CD4-positive, alpha-beta T cell treated with Interferon alpha-2 for 1 hour (primary cell): ENCODE results near the gene OSTN.

Experiments used
- DNase-seq, 2 donors: peaks; one replicate each; pipeline ENCODE4 v3.0.0-alpha.2; 2020 to 2022

The OSTN gene

DNA sequence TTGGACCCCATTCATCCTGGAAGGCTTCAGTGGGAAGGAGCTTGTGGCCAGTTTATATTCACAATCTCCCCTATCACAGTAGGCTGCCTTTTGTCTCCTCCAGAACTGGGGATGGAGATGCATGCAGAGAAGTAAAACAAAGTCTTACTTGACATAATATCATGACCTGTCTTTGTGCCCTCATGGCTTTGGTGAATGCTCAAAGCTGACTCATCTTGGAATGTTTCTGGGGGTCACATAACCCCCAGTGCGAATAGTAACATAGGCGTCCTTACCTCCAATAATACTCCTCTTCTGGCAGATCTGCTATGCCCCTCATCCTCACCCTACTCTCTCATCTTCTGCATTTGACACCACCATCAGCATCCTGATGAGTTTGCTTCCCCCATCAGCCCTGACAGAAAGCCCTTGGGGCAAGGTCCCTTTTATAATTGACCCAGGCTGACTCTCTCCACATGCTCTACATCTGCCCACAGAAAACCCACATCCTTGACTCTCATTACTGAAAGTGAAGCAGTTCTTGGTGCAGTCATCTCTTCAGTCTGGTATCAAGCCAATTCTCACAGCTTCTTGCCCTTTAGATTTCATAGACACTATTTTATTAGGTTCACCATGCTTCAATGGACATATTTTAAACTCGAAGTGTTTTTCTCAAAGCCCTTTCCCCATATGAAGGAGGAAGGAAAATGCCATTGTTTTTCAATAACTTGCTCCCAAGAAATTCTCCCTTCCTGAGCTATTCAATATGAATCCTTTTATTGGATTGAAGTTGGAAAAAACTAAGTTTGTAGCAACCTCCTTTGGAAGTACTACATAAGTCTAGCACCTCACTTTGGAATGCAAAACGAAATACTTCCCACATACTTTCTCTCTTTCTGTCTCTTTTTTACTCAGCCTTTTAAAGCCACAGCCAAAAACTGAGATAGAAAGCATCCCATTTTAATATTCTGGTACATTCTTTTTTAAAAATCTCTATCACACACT, 36.6 kb downstream of the OSTN start:
- DNase-seq: no peak

DNA sequence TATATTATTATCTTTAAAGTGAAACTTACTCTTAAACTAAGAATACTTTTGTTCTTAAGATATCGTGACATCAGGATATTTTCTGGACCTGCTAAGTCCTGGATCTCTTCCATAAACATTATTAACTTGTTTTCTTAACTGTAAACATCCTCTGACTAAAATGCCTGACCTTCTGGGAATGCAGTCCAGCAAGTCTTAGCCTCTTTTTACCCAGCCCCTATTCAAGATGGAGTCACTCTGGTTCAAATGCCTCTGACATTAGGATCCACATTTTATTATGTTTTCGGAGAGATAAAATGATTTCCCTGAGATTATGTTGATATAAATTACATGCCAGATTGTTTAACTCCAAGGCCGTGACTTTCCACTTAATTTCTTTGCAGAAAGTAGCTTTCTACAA, 37.6 kb downstream of the OSTN start:
- no peak for DNase-seq

- DNase-seq: no peak
Measured at GRCh38 chr3:191237047-191237882, 38.2 kb downstream of the OSTN start.

GRCh38 chr3:191238321-191238817, 39.3 kb downstream of the OSTN start:
- no peak for DNase-seq

- DNase-seq: no peak
Measured at GRCh38 chr3:191239407-191240031, 40.5 kb downstream of the OSTN start.

GRCh38 chr3:191240486-191240885, 41.4 kb downstream of the OSTN start:
- no peak for DNase-seq

DNA sequence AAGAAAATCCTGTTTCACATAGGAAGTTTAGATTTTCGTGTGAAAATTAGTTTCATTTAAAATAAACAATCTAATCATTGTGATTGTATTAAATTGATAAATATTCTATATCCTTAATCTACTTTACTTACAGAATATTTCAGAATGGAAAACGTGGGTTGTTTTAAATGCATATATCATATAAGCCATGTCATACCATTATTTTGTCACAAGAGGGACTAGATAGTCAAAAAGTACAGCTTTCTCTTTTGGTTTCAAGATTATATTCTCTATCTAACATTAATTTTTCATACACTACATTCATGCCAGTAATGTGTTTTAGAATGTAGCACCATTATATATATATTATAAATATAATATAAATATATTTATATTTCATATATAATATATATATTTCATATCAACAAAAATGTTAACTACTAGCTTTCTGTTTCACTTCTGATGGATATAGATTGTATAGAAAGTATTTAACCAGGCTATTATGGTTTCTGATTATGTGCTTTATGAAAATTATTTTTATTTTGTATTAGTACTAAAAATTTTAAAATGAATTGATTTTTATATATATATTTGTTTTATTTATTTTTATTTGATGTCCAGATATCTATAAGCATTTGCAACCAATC, 45.3 kb downstream of the OSTN start:
- DNase-seq: peak in 1 of 2 donors; percentile 14

- peak; percentile 52 to 74 for DNase-seq
Measured at GRCh38 chr3:191246034-191246433, 47.0 kb downstream of the OSTN start.

GRCh38 chr3:191246630-191247029, 47.6 kb downstream of the OSTN start:
- no peak for DNase-seq

GRCh38 chr3:191253089-191253799, 54.2 kb downstream of the OSTN start:
- no peak for DNase-seq

- no peak for DNase-seq
Measured at GRCh38 chr3:191254098-191254873, 55.2 kb downstream of the OSTN start.

DNA sequence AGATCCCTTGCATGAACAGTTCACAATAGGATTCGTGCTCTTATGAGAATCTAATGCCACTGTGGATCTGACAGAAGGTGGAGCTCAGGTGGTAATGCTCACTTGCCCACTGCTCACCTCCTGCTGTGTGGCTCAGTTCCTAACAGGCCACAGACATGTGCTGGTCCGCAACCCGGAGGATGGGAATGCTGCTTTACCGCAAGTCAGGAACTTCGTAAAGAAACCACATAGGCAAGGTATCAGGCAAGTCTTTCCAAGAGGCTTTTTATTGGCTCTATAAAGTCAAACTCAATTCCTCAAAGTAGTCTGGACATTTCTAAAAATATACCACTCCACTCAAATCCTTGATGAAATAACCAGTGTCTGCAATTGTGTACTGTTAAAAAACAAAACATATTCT, 56.1 kb downstream of the OSTN start:
- DNase-seq: no peak

- DNase-seq: no peak
Measured at GRCh38 chr3:191256405-191256804, 57.4 kb downstream of the OSTN start.

DNA sequence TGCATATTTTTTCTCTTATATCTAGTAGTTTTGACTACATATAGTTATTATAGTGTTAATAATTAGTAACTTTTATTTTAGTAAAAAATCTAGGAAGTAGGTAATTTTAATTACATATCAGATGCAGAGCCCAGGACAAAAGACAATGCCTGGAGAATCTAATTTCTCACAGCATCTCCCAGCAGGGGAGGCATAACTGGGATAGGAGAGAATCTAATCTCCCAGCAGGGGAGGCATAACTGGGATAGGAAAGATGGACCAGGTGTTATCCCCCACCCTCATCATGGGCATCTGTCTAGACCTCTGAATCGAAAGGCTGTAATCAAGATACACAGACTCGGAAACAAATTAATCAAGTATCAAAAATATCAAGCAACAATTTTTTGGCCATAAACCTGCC, 58.2 kb downstream of the OSTN start:
- DNase-seq: no peak

DNA sequence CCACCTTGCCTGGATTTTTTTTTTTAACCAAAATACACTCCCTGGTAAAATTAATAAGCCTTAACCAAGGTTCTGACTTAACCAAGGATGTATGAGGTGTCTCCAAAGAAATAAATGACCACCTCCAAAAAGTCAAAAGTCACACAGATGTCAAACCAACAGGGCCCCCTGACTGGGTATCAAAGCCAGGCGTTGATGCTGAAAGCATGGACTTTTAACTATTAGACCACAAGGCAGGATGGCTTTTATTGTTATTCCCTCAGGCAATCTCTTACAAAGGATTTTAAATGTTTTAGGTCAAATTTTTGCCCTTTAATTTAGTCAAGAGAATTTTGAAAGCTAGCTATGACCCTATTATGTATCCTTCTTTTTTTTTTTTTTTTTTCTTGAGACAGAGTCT, 60.4 kb downstream of the OSTN start:
- no peak for DNase-seq

- no peak for DNase-seq
Measured at GRCh38 chr3:191260431-191261303, 61.6 kb downstream of the OSTN start.

- DNase-seq: no peak
Measured at GRCh38 chr3:191261304-191261638, 62.2 kb downstream of the OSTN start.

- DNase-seq: no peak
Measured at GRCh38 chr3:191262650-191263049, 63.6 kb downstream of the OSTN start.

- no peak for DNase-seq
Measured at GRCh38 chr3:191263365-191263764, 64.3 kb downstream of the OSTN start.

GRCh38 chr3:191263850-191264249, 64.8 kb downstream of the OSTN start:
- no peak for DNase-seq
